ENCODE results near the gene IL10.
"Not testable (repeated sequence)": the region's sequence is repeated elsewhere in the genome, so short reads cannot be mapped to it uniquely, and the experiment has no call there.

The IL10 gene

GRCh38 chr1:206768472-206769303, 3.6 kb downstream of the IL10 start:
- H3K27me3 ChIP-seq (ENCODE audit: control insufficient read depth in 2 of 2, insufficient read depth in 2 of 2, low read length in 2 of 2), result peaks cover 1 to 3% of the 10 kb centered on the region in 2 donors
- peaks cover 3 to 11% of the 10 kb centered on the region in 2 donors for H3K4me1 ChIP-seq (ENCODE audit: control insufficient read depth in 2 of 2, insufficient read depth in 2 of 2, low read length in 2 of 2)
- H3K4me3 ChIP-seq (ENCODE audit: low read length in 2 of 2), result peak overlapping the region in 1 of 2 donors; percentile 41

GRCh38 chr1:206766251-206766856, 5.9 kb downstream of the IL10 start:
- H3K27me3 ChIP-seq (ENCODE audit: control insufficient read depth in 2 of 2, insufficient read depth in 2 of 2, low read length in 2 of 2), result no peaks in the 10 kb centered on the region
- H3K4me3 ChIP-seq (ENCODE audit: low read length in 2 of 2), result no peak overlapping the region
- H3K9me3 ChIP-seq (ENCODE audit: control insufficient read depth in 2 of 2, low read length in 2 of 2), result no peaks in the 10 kb centered on the region
- peaks cover 3 to 9% of the 10 kb centered on the region in 2 donors for H3K4me1 ChIP-seq (ENCODE audit: control insufficient read depth in 2 of 2, insufficient read depth in 2 of 2, low read length in 2 of 2)
- H3K9ac ChIP-seq (ENCODE audit: low read depth in 1 of 2, low read length in 2 of 2), result no peak overlapping the region
- no peaks in the 10 kb centered on the region for H3K36me3 ChIP-seq (ENCODE audit: control insufficient read depth in 2 of 2, insufficient read depth in 2 of 2, low read length in 2 of 2)
- H3K27ac ChIP-seq (ENCODE audit: low read depth in 2 of 2, low read length in 2 of 2), result no peak overlapping the region

More at GRCh38 chr1:206768472-206769303, 3.6 kb downstream of the IL10 start:
- no peak overlapping the region for H3K9ac ChIP-seq (ENCODE audit: low read depth in 1 of 2, low read length in 2 of 2)
- H3K27ac ChIP-seq (ENCODE audit: low read depth in 2 of 2, low read length in 2 of 2), result peak overlapping the region in 1 of 2 donors; percentile 9
- no peaks in the 10 kb centered on the region for H3K9me3 ChIP-seq (ENCODE audit: control insufficient read depth in 2 of 2, low read length in 2 of 2)
- H3K36me3 ChIP-seq (ENCODE audit: control insufficient read depth in 2 of 2, insufficient read depth in 2 of 2, low read length in 2 of 2), result no peaks in the 10 kb centered on the region

GRCh38 chr1:206765771-206766170, 6.5 kb downstream of the IL10 start:
- not testable (repeated sequence) for H3K4me1 ChIP-seq (ENCODE audit: control insufficient read depth in 2 of 2, insufficient read depth in 2 of 2, low read length in 2 of 2); H3K27ac ChIP-seq (ENCODE audit: low read depth in 2 of 2, low read length in 2 of 2)

GRCh38 chr1:206762741-206763364, 9.4 kb downstream of the IL10 start:
- H3K9ac ChIP-seq (ENCODE audit: low read depth in 1 of 2, low read length in 2 of 2); H3K36me3 ChIP-seq (ENCODE audit: control insufficient read depth in 2 of 2, insufficient read depth in 2 of 2, low read length in 2 of 2); H3K9me3 ChIP-seq (ENCODE audit: control insufficient read depth in 2 of 2, low read length in 2 of 2); H3K27ac ChIP-seq (ENCODE audit: low read depth in 2 of 2, low read length in 2 of 2); H3K4me1 ChIP-seq (ENCODE audit: control insufficient read depth in 2 of 2, insufficient read depth in 2 of 2, low read length in 2 of 2); H3K4me3 ChIP-seq (ENCODE audit: low read length in 2 of 2); H3K27me3 ChIP-seq (ENCODE audit: control insufficient read depth in 2 of 2, insufficient read depth in 2 of 2, low read length in 2 of 2): not testable (repeated sequence)

More at GRCh38 chr1:206765771-206766170, 6.5 kb downstream of the IL10 start:
- not testable (repeated sequence) for H3K36me3 ChIP-seq (ENCODE audit: control insufficient read depth in 2 of 2, insufficient read depth in 2 of 2, low read length in 2 of 2); H3K9me3 ChIP-seq (ENCODE audit: control insufficient read depth in 2 of 2, low read length in 2 of 2); H3K27me3 ChIP-seq (ENCODE audit: control insufficient read depth in 2 of 2, insufficient read depth in 2 of 2, low read length in 2 of 2); H3K4me3 ChIP-seq (ENCODE audit: low read length in 2 of 2); H3K9ac ChIP-seq (ENCODE audit: low read depth in 1 of 2, low read length in 2 of 2)

GRCh38 chr1:206761159-206761768, 11.0 kb downstream of the IL10 start:
- Histone ChIP-seq H3K9ac (ENCODE audit: low read depth in 1 of 2, low read length in 2 of 2) (no peak overlapping the region), H3K4me1 (ENCODE audit: control insufficient read depth in 2 of 2, insufficient read depth in 2 of 2, low read length in 2 of 2) (peaks cover 0 to 1% of the 10 kb centered on the region in 2 donors), H3K4me3 (ENCODE audit: low read length in 2 of 2) (no peak overlapping the region), H3K27ac (ENCODE audit: low read depth in 2 of 2, low read length in 2 of 2) (no peak overlapping the region), H3K9me3 (ENCODE audit: control insufficient read depth in 2 of 2, low read length in 2 of 2) (no peaks in the 10 kb centered on the region), H3K27me3 (ENCODE audit: control insufficient read depth in 2 of 2, insufficient read depth in 2 of 2, low read length in 2 of 2) (peaks cover 0 to 3% of the 10 kb centered on the region in 2 donors), H3K36me3 (ENCODE audit: control insufficient read depth in 2 of 2, insufficient read depth in 2 of 2, low read length in 2 of 2) (no peaks in the 10 kb centered on the region)

GRCh38 chr1:206760590-206760989, 11.7 kb downstream of the IL10 start:
- H3K27me3 ChIP-seq (ENCODE audit: control insufficient read depth in 2 of 2, insufficient read depth in 2 of 2, low read length in 2 of 2), result peaks cover 0 to 3% of the 10 kb centered on the region in 2 donors
- no peak overlapping the region for H3K27ac ChIP-seq (ENCODE audit: low read depth in 2 of 2, low read length in 2 of 2)
- H3K4me1 ChIP-seq (ENCODE audit: control insufficient read depth in 2 of 2, insufficient read depth in 2 of 2, low read length in 2 of 2), result no peaks in the 10 kb centered on the region
- no peaks in the 10 kb centered on the region for H3K9me3 ChIP-seq (ENCODE audit: control insufficient read depth in 2 of 2, low read length in 2 of 2)
- no peak overlapping the region for H3K9ac ChIP-seq (ENCODE audit: low read depth in 1 of 2, low read length in 2 of 2)
- no peaks in the 10 kb centered on the region for H3K36me3 ChIP-seq (ENCODE audit: control insufficient read depth in 2 of 2, insufficient read depth in 2 of 2, low read length in 2 of 2)
- H3K4me3 ChIP-seq (ENCODE audit: low read length in 2 of 2), result no peak overlapping the region

GRCh38 chr1:206757524-206758266, 14.6 kb downstream of the IL10 start:
- H3K27me3 ChIP-seq (ENCODE audit: control insufficient read depth in 2 of 2, insufficient read depth in 2 of 2, low read length in 2 of 2), result peaks cover 0 to 3% of the 10 kb centered on the region in 2 donors
- no peak overlapping the region for H3K9ac ChIP-seq (ENCODE audit: low read depth in 1 of 2, low read length in 2 of 2)
- H3K4me1 ChIP-seq (ENCODE audit: control insufficient read depth in 2 of 2, insufficient read depth in 2 of 2, low read length in 2 of 2), result no peaks in the 10 kb centered on the region
- no peaks in the 10 kb centered on the region for H3K36me3 ChIP-seq (ENCODE audit: control insufficient read depth in 2 of 2, insufficient read depth in 2 of 2, low read length in 2 of 2)
- H3K4me3 ChIP-seq (ENCODE audit: low read length in 2 of 2), result peak overlapping the region in 1 of 2 donors; percentile 13
- no peak overlapping the region for H3K27ac ChIP-seq (ENCODE audit: low read depth in 2 of 2, low read length in 2 of 2)
- H3K9me3 ChIP-seq (ENCODE audit: control insufficient read depth in 2 of 2, low read length in 2 of 2), result no peaks in the 10 kb centered on the region

- Histone ChIP-seq H3K36me3 (ENCODE audit: control insufficient read depth in 2 of 2, insufficient read depth in 2 of 2, low read length in 2 of 2) (no peaks in the 10 kb centered on the region), H3K4me1 (ENCODE audit: control insufficient read depth in 2 of 2, insufficient read depth in 2 of 2, low read length in 2 of 2) (no peaks in the 10 kb centered on the region), H3K9me3 (ENCODE audit: control insufficient read depth in 2 of 2, low read length in 2 of 2) (no peaks in the 10 kb centered on the region), H3K9ac (ENCODE audit: low read depth in 1 of 2, low read length in 2 of 2) (no peak overlapping the region), H3K27ac (ENCODE audit: low read depth in 2 of 2, low read length in 2 of 2) (no peak overlapping the region), H3K4me3 (ENCODE audit: low read length in 2 of 2) (no peak overlapping the region), H3K27me3 (ENCODE audit: control insufficient read depth in 2 of 2, insufficient read depth in 2 of 2, low read length in 2 of 2) (peaks cover 0 to 3% of the 10 kb centered on the region in 2 donors)
Observed at GRCh38 chr1:206754011-206754410, 18.3 kb downstream of the IL10 start.

- Histone ChIP-seq H3K27me3 (ENCODE audit: control insufficient read depth in 2 of 2, insufficient read depth in 2 of 2, low read length in 2 of 2) (peaks cover 0 to 3% of the 10 kb centered on the region in 2 donors), H3K36me3 (ENCODE audit: control insufficient read depth in 2 of 2, insufficient read depth in 2 of 2, low read length in 2 of 2) (no peaks in the 10 kb centered on the region), H3K9me3 (ENCODE audit: control insufficient read depth in 2 of 2, low read length in 2 of 2) (no peaks in the 10 kb centered on the region), H3K9ac (ENCODE audit: low read depth in 1 of 2, low read length in 2 of 2) (no peak overlapping the region), H3K27ac (ENCODE audit: low read depth in 2 of 2, low read length in 2 of 2) (no peak overlapping the region), H3K4me3 (ENCODE audit: low read length in 2 of 2) (no peak overlapping the region), H3K4me1 (ENCODE audit: control insufficient read depth in 2 of 2, insufficient read depth in 2 of 2, low read length in 2 of 2) (no peaks in the 10 kb centered on the region)
Observed at GRCh38 chr1:206753141-206753540, 19.2 kb downstream of the IL10 start.

Data from mucosa of rectum (tissue), 2 donors.